Measurements from ENCODE around the gene ZNRF4. TPM values are rescaled to one million over a fixed set of nuclear protein-coding genes. Genes with fewer than 3 reads are reported as not detected.
"Not testable (repeated sequence)": the region's sequence is repeated elsewhere in the genome, so short reads cannot be mapped to it uniquely, and the experiment has no call there.

The ZNRF4 gene, protein sequence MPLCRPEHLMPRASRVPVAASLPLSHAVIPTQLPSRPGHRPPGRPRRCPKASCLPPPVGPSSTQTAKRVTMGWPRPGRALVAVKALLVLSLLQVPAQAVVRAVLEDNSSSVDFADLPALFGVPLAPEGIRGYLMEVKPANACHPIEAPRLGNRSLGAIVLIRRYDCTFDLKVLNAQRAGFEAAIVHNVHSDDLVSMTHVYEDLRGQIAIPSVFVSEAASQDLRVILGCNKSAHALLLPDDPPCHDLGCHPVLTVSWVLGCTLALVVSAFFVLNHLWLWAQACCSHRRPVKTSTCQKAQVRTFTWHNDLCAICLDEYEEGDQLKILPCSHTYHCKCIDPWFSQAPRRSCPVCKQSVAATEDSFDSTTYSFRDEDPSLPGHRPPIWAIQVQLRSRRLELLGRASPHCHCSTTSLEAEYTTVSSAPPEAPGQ
- not detected for total RNA-seq

- Mint-ChIP-seq H3K9me3 (peaks cover 6% of the 10 kb centered on the region), H3K36me3 (no peaks in the 10 kb centered on the region), H3K4me1 (ENCODE audit: low read depth) (no peaks in the 10 kb centered on the region), H3K27ac (no peak within 1 kb of the TSS), H3K4me3 (no peak within 1 kb of the TSS), H3K27me3 (peaks cover 4% of the 10 kb centered on the region)
- intact Hi-C loops (cut with micrococcal nuclease), result no loop called here
- ChIA-PET POLR2A (no interaction called here), CTCF (no interaction called here)
- no peak for DNase-seq
Measured at GRCh38 chr19:5455367-5456129, at the start of gene ZNRF4. Gene ZNRF4, plus strand, starts transcription at chr19:5455417. Its CDS starts 75 bp downstream, at chr19:5455492.

- H3K27ac Mint-ChIP-seq; H3K36me3 Mint-ChIP-seq; CTCF ChIA-PET; intact Hi-C loops (cut with micrococcal nuclease); POLR2A ChIA-PET; DNase-seq; H3K4me3 Mint-ChIP-seq; H3K27me3 Mint-ChIP-seq; H3K4me1 Mint-ChIP-seq (ENCODE audit: low read depth): not testable (repeated sequence)
- peaks cover 20% of the 10 kb centered on the region for H3K9me3 Mint-ChIP-seq
Measured at GRCh38 chr19:5406198-5406597, 49.0 kb upstream of the ZNRF4 start.

- POLR2A ChIA-PET, result no interaction called here
- Mint-ChIP-seq H3K4me3 (no peak overlapping the region), H3K4me1 (ENCODE audit: low read depth) (no peaks in the 10 kb centered on the region), H3K9me3 (peaks cover 20% of the 10 kb centered on the region), H3K27me3 (peaks cover 1% of the 10 kb centered on the region), H3K36me3 (peaks cover 3% of the 10 kb centered on the region), H3K27ac (no peak overlapping the region)
- no peak for DNase-seq
- intact Hi-C loops (cut with micrococcal nuclease), result no loop called here
- CTCF ChIA-PET, result interaction anchor here (0.6 kb wide), 1 partner anchor 29 kb away, joined by 3 read pairs; no protein-coding TSS in a partner anchor
Measured at GRCh38 chr19:5406816-5407215, 48.4 kb upstream of the ZNRF4 start.

DNA sequence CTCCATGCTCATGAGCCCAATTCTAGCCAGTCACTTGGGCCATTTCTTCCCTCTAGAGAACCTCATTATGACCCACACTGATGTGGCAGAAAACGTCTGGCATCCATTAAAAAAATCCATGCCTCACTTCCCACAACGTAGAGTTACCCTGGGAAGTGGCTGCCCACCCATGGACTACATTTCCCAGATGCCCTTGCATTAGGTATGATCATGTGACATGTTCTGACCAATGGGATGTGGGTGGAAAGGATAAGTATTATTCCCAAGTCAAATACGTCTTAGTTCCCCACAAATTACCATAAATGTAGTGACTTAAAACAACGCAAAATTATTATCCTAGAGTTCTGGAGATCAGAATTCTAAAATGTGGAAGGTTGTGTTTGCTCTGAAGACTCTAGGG, 47.9 kb upstream of the ZNRF4 start:
- no peak overlapping the region for H3K27ac Mint-ChIP-seq
- POLR2A ChIA-PET, result no interaction called here
- CTCF ChIA-PET, result interaction anchor here (0.6 kb wide), 1 partner anchor 29 kb away, joined by 3 read pairs; no protein-coding TSS in a partner anchor
- no peak overlapping the region for H3K4me3 Mint-ChIP-seq
- H3K36me3 Mint-ChIP-seq, result peaks cover 3% of the 10 kb centered on the region
- no peak for DNase-seq
- H3K27me3 Mint-ChIP-seq, result peaks cover 1% of the 10 kb centered on the region
- intact Hi-C loops (cut with micrococcal nuclease), result no loop called here
- H3K4me1 Mint-ChIP-seq (ENCODE audit: low read depth), result no peaks in the 10 kb centered on the region
- peaks cover 20% of the 10 kb centered on the region for H3K9me3 Mint-ChIP-seq

DNA sequence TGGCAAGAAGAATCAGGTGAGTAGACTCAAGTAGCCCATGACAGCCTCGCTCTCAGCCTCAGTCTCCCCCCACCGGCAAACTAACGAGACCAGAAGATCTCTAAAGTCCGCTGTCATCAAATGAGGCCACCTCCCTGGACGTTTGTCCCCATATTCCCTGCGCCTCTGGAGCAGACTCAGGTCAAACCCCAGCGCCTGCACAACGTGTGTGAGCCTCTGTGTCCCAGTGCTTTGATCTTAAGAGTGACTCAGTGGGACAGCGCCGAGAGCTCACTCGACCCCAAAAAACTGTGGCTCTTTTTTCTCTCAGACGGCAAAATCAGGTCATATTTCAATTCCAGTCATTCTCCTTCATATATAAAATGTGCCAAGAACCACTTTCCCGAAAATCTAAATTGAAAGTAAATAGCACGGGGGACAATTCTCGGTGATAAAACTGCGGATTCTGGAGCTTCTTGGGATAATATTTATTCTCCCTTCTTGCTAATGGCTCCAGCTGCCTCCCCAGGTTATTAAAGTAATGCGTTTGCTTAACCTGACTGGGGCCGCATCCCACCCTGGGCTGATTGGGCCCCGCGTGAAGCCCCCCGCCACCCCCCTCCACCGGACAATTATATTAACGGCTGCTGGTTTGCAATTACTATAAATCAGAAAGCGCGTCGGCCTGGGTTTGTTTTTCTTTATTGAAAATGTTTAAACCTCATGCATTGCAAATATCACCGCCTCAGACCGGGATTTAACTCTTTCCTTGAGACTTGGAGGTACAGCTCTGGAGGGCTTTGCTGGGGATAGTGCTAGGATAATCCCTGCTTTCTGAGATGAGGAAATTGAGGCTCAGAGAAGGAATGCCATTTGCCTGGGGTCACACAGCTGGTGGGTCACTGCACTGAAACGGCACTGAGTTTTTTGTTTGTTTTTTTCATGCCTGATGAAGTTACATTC, 37.5 kb upstream of the ZNRF4 start:
- peaks cover 18% of the 10 kb centered on the region for H3K27me3 Mint-ChIP-seq
- CTCF ChIA-PET, result no interaction called here
- H3K4me1 Mint-ChIP-seq (ENCODE audit: low read depth), result no peaks in the 10 kb centered on the region
- H3K27ac Mint-ChIP-seq, result no peak overlapping the region
- POLR2A ChIA-PET, result no interaction called here
- DNase-seq, result no peak
- H3K36me3 Mint-ChIP-seq, result no peaks in the 10 kb centered on the region
- H3K9me3 Mint-ChIP-seq, result no peaks in the 10 kb centered on the region
- no peak overlapping the region for H3K4me3 Mint-ChIP-seq
- intact Hi-C loops (cut with micrococcal nuclease), result no loop called here

- H3K4me1 Mint-ChIP-seq (ENCODE audit: low read depth), result no peaks in the 10 kb centered on the region
- DNase-seq, result no peak
- no peaks in the 10 kb centered on the region for H3K36me3 Mint-ChIP-seq
- intact Hi-C loops (cut with micrococcal nuclease), result no loop called here
- H3K9me3 Mint-ChIP-seq, result no peaks in the 10 kb centered on the region
- POLR2A ChIA-PET, result no interaction called here
- H3K27ac Mint-ChIP-seq, result no peak overlapping the region
- no peak overlapping the region for H3K4me3 Mint-ChIP-seq
- CTCF ChIA-PET, result no interaction called here
- peaks cover 22% of the 10 kb centered on the region for H3K27me3 Mint-ChIP-seq
Measured at GRCh38 chr19:5418677-5419076, 36.5 kb upstream of the ZNRF4 start.

- intact Hi-C loops (cut with micrococcal nuclease), result no loop called here
- no peak overlapping the region for H3K4me3 Mint-ChIP-seq
- H3K9me3 Mint-ChIP-seq, result no peaks in the 10 kb centered on the region
- H3K4me1 Mint-ChIP-seq (ENCODE audit: low read depth), result no peaks in the 10 kb centered on the region
- ChIA-PET POLR2A (no interaction called here), CTCF (no interaction called here)
- H3K27me3 Mint-ChIP-seq, result peaks cover 25% of the 10 kb centered on the region
- H3K27ac Mint-ChIP-seq, result no peak overlapping the region
- no peaks in the 10 kb centered on the region for H3K36me3 Mint-ChIP-seq
- no peak for DNase-seq
Measured at GRCh38 chr19:5420953-5421352, 34.3 kb upstream of the ZNRF4 start.

GRCh38 chr19:5423567-5424125, 31.6 kb upstream of the ZNRF4 start:
- H3K4me3 Mint-ChIP-seq, result no peak overlapping the region
- ChIA-PET CTCF (no interaction called here), POLR2A (no interaction called here)
- no peak overlapping the region for H3K27ac Mint-ChIP-seq
- no peaks in the 10 kb centered on the region for H3K4me1 Mint-ChIP-seq (ENCODE audit: low read depth)
- no peaks in the 10 kb centered on the region for H3K36me3 Mint-ChIP-seq
- no peak for DNase-seq
- peaks cover 25% of the 10 kb centered on the region for H3K27me3 Mint-ChIP-seq
- no peaks in the 10 kb centered on the region for H3K9me3 Mint-ChIP-seq
- intact Hi-C loops (cut with micrococcal nuclease), result no loop called here

DNA sequence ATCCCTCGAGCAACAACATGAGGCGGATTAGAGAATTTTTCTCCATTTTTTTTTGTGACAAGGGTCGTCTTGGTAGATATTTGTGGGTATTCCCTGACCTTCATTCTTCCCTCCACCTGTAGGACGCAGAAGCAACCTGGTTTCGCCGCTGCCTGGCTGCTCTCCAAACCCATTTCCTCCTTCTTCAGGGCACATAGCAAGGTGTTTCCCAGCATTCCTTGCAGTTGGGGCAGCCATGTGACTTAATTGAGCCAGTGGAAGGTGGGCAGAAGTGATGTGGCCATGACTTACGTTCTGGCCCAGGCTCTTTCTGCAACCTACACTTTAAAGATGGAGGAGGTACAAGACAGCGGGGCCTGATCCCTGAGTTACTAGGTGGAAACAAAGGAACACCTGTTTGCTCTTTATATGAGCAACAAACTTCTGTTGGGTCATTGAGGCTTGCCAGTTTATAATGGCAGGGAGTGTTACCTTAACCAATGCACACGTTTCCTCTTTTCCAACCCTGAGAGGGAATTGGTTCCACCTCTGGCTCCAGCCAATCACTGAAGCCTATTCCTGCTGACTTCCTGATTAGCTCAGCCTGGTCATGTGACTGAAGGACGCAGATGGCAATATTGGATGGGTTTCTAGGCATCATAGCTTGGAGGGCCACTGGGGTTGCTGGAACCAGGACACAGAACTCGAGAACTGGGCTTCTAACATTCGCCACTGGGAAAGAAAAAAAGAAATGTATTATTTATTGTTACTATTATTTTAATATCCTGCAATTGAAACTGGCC, 30.8 kb upstream of the ZNRF4 start:
- Mint-ChIP-seq H3K4me1 (ENCODE audit: low read depth) (no peaks in the 10 kb centered on the region), H3K4me3 (no peak overlapping the region), H3K27me3 (peaks cover 19% of the 10 kb centered on the region), H3K9me3 (no peaks in the 10 kb centered on the region), H3K36me3 (no peaks in the 10 kb centered on the region), H3K27ac (no peak overlapping the region)
- ChIA-PET POLR2A (no interaction called here), CTCF (no interaction called here)
- intact Hi-C loops (cut with micrococcal nuclease), result no loop called here
- no peak for DNase-seq

- CTCF ChIA-PET, result no interaction called here
- Mint-ChIP-seq H3K4me3 (no peak overlapping the region), H3K9me3 (no peaks in the 10 kb centered on the region), H3K4me1 (ENCODE audit: low read depth) (no peaks in the 10 kb centered on the region), H3K36me3 (no peaks in the 10 kb centered on the region), H3K27me3 (peaks cover 16% of the 10 kb centered on the region), H3K27ac (no peak overlapping the region)
- no peak for DNase-seq
- POLR2A ChIA-PET, result no interaction called here
- intact Hi-C loops (cut with micrococcal nuclease), result no loop called here
Measured at GRCh38 chr19:5425260-5425659, 30.0 kb upstream of the ZNRF4 start.

- peaks cover 12% of the 10 kb centered on the region for H3K27me3 Mint-ChIP-seq
- H3K36me3 Mint-ChIP-seq, result no peaks in the 10 kb centered on the region
- H3K27ac Mint-ChIP-seq, result no peak overlapping the region
- POLR2A ChIA-PET, result no interaction called here
- no peak for DNase-seq
- H3K9me3 Mint-ChIP-seq, result no peaks in the 10 kb centered on the region
- CTCF ChIA-PET, result no interaction called here
- no peak overlapping the region for H3K4me3 Mint-ChIP-seq
- intact Hi-C loops (cut with micrococcal nuclease), result no loop called here
- peaks cover 7% of the 10 kb centered on the region for H3K4me1 Mint-ChIP-seq (ENCODE audit: low read depth)
Measured at GRCh38 chr19:5430237-5430636, 25.0 kb upstream of the ZNRF4 start.

All from activated CD4-positive, alpha-beta memory T cell treated with anti-CD3 and anti-CD28 coated beads for 36 hours (primary cell).